PC-9 (cell line): ENCODE measurements around the gene TCF4.

Experiments used
- CTCF ChIP-seq: fragments of 200-600 bp; sonication (generic); conservative IDR thresholded peaks from 2 replicates; pipeline ENCODE4 v1.6.1; 2017; ENCODE audit warnings: mixed run types, antibody characterized with exemption, mild to moderate bottlenecking, moderate library complexity
- EZH2 ChIP-seq: fragments of 200-600 bp; sonication (generic); IDR thresholded peaks from 2 replicates; pipeline ENCODE4 v1.8.0; 2017; ENCODE audit warnings: antibody characterized with exemption, low read depth

DNA sequence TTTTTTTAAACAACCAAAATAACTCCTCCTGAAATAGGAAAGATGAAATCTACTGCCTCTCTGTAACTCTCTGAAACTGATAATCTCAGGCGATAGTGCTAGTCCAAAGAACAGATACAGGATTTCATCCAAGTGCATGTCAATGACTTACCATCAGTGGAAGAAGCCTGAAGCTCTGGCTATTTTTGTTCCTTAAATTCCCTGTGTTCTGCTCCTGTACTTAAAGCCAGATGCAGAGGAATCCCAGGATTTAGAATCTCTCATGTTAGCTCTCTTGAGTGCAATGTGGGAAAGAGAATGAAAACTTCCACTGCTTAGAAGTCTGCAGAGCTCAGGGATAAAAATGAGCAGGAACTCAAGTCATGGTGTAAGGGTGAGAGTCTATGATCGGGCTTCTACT lies 291.9 kb downstream of the TCF4 start:
- no peak for TF ChIP-seq CTCF
- no peak for TF ChIP-seq EZH2
